ENCODE results near the gene AKAP5. TPM values are rescaled to one million over a fixed set of nuclear protein-coding genes. Genes with fewer than 3 reads are reported as not detected.

The AKAP5 gene
- total RNA-seq = 4.2 to 9.0 TPM (median 4.3 TPM) in 3 replicates
- long read RNA-seq = 0 reads

GRCh38 chr14:64465191-64465822 is at the start of gene AKAP5:
Gene AKAP5 (plus strand): TSS chr14:64465499. CDS start chr14:64468395, 2,896 bp downstream.
- TF ChIP-seq CTCF (IDR thresholded peaks at IDR 0.05) = no peak
- peaks cover 2% of the 10 kb centered on the region for H3K36me3 Mint-ChIP-seq (ENCODE audit: low read depth)
- H3K4me3 Mint-ChIP-seq (ENCODE audit: unreplicated experiment) = peak within 1 kb of the TSS; percentile 72
- peak within 1 kb of the TSS; percentile 37 for H3K27ac Mint-ChIP-seq (ENCODE audit: unreplicated experiment)
- no peaks in the 10 kb centered on the region for H3K27me3 Mint-ChIP-seq (ENCODE audit: low read depth)
- no peak for DNase-seq (ENCODE audit: low spot score)
- H3K4me1 Mint-ChIP-seq (ENCODE audit: low read depth) = peaks cover 12% of the 10 kb centered on the region
- H3K9me3 Mint-ChIP-seq (ENCODE audit: low read depth) = no peaks in the 10 kb centered on the region

- Mint-ChIP-seq H3K4me3 (ENCODE audit: unreplicated experiment) (no peak overlapping the region), H3K36me3 (ENCODE audit: low read depth) (peaks cover 27% of the 10 kb centered on the region), H3K27me3 (ENCODE audit: low read depth) (no peaks in the 10 kb centered on the region), H3K9me3 (ENCODE audit: low read depth) (no peaks in the 10 kb centered on the region), H3K4me1 (ENCODE audit: low read depth) (peaks cover 24% of the 10 kb centered on the region), H3K27ac (ENCODE audit: unreplicated experiment) (no peak overlapping the region)
- no peak for DNase-seq (ENCODE audit: low spot score)
- TF ChIP-seq CTCF (IDR thresholded peaks at IDR 0.05) = no peak
Observed at GRCh38 chr14:64416348-64416932, 48.9 kb upstream of the AKAP5 start.

- Mint-ChIP-seq H3K4me1 (ENCODE audit: low read depth) (peaks cover 28% of the 10 kb centered on the region), H3K27ac (ENCODE audit: unreplicated experiment) (peak overlapping the region; percentile 37), H3K27me3 (ENCODE audit: low read depth) (no peaks in the 10 kb centered on the region), H3K4me3 (ENCODE audit: unreplicated experiment) (no peak overlapping the region), H3K36me3 (ENCODE audit: low read depth) (peaks cover 23% of the 10 kb centered on the region), H3K9me3 (ENCODE audit: low read depth) (no peaks in the 10 kb centered on the region)
- no peak for TF ChIP-seq CTCF (IDR thresholded peaks at IDR 0.05)
- no peak for DNase-seq (ENCODE audit: low spot score)
Observed at GRCh38 chr14:64417055-64417770, 48.1 kb upstream of the AKAP5 start.

- H3K9me3 Mint-ChIP-seq (ENCODE audit: low read depth) = no peaks in the 10 kb centered on the region
- DNase-seq (ENCODE audit: low spot score) = no peak
- no peak for TF ChIP-seq CTCF (IDR thresholded peaks at IDR 0.05)
- peaks cover 22% of the 10 kb centered on the region for H3K36me3 Mint-ChIP-seq (ENCODE audit: low read depth)
- H3K27me3 Mint-ChIP-seq (ENCODE audit: low read depth) = no peaks in the 10 kb centered on the region
- no peak overlapping the region for H3K4me3 Mint-ChIP-seq (ENCODE audit: unreplicated experiment)
- peaks cover 28% of the 10 kb centered on the region for H3K4me1 Mint-ChIP-seq (ENCODE audit: low read depth)
- no peak overlapping the region for H3K27ac Mint-ChIP-seq (ENCODE audit: unreplicated experiment)
Observed at GRCh38 chr14:64417771-64418125, 47.6 kb upstream of the AKAP5 start.

GRCh38 chr14:64419003-64419402 is 46.3 kb upstream of the AKAP5 start:
- Mint-ChIP-seq H3K4me1 (ENCODE audit: low read depth) (peaks cover 28% of the 10 kb centered on the region), H3K9me3 (ENCODE audit: low read depth) (no peaks in the 10 kb centered on the region), H3K36me3 (ENCODE audit: low read depth) (peaks cover 25% of the 10 kb centered on the region), H3K4me3 (ENCODE audit: unreplicated experiment) (no peak overlapping the region), H3K27ac (ENCODE audit: unreplicated experiment) (no peak overlapping the region), H3K27me3 (ENCODE audit: low read depth) (no peaks in the 10 kb centered on the region)
- no peak for DNase-seq (ENCODE audit: low spot score)
- no peak for TF ChIP-seq CTCF (IDR thresholded peaks at IDR 0.05)

Data from chondrocyte (in vitro differentiated cells).